M059J (cell line): ENCODE results near the gene PTH1R. TPM values are rescaled to one million over a fixed set of nuclear protein-coding genes. Genes with fewer than 3 reads are reported as not detected.
A peak's percentile ranks its signal among the peaks of the same experiment; 100 is the strongest.

ENCODE experiments used
- DNase-seq: peaks from one replicate; pipeline ENCODE4 v3.0.0-alpha.2; 2012; ENCODE audit warnings: low read depth
- total RNA-seq: library from RNA; depleted of rRNA; stranded (reverse); fragments of >200 nt; shearing (Covaris generic); gene quantifications from 2 replicates; pipeline ENCODE4 v1.2.3, GENCODE V29; 2014

Gene PTH1R
- total RNA-seq, 1 experiment from 2014 or later: 1.4 TPM

DNA sequence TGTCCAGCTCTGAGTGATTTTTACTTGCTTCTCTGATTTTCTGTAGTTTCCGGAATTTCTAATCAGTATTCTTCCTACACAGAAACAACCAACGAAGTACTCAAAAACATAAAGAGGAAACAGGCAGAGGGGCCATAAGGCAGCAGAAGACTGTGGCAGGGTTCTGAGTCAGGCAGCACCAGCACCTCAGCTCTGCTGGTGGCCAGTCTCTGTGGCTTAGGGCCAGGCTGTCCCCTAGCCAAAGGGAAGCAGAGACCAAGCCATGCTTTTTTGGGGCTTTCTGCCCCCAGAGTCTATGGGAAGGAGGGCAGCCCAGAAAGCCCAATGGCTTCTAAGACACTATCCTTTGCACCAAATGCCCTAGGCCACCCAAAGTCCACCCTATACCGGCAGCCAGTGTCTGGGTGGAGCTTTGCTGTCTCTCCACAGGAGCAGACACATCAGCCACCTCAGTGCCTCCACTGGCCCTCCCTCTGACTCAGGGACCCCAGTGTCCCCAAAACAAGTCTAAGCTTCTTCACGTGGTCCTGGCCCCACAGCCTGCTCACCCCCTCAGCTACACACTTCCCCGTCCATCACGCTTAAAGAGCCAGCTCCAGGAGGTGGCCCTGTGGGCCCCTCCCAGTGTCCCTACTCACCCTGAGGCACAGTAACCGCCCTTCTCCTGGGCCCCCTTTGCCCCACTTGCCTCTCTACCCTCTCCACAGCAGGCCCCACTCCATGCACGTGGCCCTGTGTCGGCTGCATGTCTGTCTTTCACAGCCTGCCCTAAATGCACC is 52.8 kb downstream of the PTH1R start:
- DNase-seq: peak; percentile 35

DNA sequence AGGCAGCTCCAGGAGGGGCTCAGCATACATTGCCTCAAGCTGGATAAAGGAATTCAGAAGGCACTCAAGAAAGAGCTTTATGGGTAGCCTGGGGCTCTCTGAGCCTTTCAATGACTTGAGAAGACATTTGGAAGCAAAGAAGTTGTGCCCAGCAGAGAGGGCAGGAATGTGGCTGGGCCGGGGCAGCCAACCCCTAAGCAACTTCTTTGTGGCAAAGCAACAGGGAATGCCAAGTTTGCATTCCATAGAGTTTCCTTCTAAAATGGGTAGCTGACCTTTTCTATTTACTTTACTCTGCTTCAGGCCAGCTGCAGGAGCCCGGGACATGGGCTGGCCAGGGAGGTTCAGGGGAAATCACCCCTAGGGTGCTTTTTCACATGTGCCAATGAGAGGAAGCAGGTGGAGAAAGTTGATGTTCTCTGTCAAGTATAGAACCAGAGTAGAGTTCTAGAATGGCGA is 53.5 kb downstream of the PTH1R start:
- DNase-seq: peak; percentile 84

DNA sequence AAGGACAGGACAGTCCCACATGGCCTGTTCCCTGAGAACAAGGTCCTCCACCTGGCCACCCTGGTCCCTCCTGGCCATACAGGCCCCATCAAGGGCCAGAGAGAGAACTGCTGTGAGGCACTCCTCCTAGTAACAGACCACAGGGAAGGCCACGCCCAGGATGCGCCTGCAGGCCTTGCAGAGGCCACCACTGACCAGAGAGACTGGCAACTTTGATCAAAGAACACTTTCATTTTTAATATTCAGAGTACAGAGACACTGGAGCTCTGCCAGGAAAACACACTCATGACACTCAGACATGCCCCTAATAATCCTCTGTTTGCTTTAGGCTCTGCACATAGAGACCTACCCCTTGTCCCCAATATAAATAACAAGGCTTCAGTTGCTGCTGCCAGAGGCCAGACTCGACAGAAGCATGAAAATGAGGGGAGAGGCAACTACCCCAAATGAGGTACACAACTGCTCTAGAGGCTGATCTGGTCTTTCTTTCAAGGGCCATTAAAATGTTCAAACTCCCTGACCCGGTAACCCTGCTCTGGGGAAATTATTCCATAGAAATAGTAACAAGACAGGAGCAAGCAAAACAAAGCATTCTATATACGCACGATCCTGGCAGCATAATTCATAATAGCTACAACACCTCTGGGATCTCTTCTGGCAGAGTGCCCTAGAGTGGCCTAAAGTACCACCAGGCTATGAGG is 54.3 kb downstream of the PTH1R start:
- peak; percentile 69 for DNase-seq

DNA sequence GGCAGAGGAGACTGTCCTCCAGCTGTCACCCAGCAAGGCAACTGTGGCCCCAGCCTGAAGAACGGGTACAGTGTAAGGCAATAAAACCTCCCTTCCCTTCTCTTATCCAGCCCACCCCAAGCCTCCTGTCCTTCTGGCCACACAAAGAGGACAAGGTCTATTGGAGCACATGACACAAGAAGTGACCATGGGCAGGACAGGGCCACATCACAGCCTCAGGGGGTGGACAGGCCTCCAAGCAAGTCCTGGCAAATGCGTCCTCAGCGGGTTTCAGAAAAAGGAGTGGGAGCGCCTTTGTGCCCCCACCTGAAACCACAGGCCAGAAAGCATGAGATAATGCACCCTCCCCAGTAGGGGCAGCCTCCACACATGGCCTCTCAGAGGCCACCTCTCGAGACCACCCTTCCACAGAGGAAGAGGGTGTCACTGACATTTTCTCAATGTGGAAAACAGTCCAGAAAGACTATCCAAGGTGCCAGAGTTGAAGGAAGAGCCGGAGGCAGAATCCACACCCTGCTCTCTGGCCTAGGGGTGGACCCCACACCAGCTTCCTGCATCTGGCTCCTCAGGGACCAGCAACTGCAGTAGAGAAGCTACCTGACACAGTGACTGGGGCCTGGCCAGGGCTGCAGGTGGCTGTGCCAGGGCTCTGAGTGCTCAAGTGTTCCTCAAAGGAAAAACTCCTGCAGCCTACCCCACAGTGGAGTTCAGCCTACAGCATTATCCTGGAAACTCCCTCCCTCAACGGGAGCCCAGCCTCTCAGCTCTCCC is 55.1 kb downstream of the PTH1R start:
- no peak for DNase-seq

DNA sequence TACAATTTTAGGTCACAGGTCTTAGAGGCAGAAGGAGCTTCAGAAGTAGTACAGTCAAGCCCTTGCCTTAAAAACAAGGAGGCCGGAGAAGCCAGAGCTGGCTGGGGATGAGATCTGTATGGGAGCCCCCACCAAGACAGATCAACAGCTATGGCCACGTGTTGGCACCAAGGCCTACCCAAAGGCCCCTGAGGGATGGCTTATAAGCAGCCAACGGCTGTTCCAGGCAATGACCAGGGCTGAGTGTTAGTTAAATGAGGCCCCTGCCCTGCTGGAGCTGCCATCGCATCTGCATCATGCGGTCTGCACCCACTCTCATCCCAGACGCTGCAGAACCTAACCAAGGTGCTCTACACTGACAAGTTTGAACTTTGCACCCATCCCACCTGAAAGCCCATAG is 55.7 kb downstream of the PTH1R start:
- no peak for DNase-seq

DNA sequence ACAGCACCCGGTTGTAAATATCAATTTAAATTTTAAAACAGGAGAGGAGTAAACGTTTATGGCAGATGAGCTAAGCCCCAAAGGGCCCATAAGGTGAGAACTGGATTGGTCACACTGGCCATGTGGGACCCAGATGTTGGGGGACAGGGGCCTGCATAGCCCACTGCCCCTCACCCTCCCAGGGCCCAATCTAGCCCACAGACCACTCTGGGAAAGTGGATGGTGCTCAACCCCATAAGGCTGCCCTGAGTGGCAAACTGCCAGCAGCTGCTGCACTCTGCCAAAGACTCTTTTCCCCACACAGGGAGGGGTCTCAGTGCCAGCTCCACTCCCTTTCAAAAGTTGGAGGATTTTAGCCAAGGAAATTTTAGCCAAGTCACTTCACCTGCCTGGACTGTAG is 56.6 kb downstream of the PTH1R start:
- DNase-seq: no peak

DNA sequence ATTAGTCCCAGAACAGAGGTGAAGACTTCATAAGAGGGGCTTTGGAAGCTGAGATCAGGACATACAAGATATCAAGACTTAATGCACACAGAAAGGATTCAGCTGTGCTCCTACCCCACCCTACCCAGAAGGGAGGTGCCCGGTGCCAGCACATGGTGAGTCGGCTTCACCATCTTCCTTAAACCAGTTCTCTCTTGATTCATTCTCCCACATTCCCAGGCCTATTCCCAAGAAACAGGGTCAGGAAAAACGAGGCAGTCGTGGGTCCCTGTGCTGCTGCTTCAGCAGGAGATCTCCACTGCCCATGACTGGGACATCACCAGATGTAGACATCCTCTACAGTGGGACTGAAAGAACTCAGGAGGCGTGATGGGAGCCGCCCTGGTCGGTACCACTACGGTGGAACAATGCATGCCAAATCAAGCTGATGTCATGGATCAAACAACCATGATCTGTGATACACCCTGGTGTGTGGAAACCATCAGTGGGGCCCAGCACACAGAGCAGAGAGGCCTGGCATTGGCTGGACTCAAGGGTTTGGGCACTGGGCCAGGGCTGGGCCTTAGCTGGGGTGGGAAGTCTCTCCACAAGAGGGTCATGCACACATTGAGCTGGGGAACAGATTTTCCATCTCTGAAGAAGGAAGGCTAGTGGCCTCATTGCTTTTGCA is 57.1 kb downstream of the PTH1R start:
- DNase-seq: peak; percentile 46

DNA sequence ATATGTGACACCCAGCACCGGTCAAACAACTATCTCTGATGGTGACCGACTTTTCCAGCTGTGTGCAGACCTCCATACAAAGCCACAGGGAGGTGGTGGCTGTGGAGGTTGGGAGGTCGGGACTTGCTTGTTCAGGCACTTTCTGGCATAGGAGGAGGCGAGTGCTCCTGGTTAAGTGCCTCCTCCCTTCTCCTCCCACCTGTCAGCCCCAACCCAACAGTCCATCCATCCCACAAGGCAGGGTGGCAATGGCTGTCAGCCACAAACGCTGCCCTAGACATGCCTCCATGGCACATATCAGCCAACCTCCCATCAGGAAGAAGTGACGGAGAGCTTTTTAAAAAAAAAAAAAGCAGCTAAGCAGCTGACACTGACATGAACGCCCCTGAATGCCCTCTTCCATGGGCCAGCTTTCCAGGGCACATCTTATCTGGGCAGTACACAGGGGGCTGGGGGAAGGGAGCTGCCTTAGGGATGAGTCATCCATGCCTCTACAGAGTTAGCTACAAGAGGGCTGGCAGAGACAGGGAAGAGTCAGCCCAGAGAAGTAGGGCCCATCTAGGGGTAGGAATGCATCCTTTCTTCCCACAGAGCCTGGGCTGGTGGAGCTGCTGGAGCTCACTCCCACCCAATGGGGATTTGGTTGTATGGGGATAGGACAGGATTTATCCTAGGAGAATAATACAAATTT is 57.8 kb downstream of the PTH1R start:
- DNase-seq: peak; percentile 96

DNA sequence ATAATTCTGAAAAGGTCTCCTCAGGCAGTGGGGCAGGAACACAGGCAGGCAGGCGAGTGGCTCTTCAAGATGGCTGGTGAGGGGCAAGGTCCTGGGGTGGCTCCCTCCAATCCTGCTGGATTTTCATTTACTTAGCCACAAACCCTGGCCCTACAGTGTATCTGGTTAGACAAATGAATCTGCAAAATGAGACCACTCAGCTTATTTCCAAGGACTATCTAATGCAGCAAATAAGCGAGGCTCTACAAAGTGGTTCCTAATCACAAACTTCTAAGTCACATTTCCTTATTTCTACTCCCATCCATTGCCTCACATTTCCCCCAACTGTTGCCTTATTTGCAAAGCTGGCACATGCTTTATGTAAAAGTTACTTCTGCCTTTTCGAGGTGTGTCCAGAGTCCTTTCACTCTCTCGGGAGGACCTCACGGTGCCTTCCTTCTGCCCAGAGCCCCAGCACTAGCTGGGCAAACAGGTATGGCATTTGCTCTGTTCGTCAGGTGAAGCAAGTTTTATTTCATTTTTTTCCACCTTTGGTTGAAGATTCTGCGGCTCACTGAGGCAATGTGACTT is 58.6 kb downstream of the PTH1R start:
- DNase-seq: no peak

DNA sequence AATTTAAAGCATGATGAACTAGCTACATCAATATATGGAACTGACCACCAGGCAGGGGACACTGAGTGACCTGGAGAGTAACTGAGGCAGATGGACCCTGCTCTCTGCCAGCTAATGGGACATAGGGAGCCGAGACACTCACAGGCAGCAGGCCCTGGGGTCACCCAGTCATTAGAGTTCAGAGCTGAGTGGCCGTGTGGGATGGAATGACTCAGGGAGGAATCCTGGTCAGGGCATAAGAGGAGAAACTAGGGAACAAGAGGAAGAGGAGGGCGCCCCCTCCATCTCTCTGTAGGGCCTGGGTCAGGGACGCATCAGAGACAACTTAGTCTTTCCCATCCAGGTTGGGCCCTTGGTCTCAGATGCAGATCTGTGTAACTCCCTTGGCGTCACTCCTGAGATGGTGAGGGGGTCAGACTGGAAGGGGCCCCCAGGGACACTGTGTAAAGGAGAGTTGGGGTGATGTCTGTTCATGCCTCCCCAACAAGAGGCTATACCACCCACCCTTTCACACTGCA is 59.3 kb downstream of the PTH1R start:
- peak; percentile 69 for DNase-seq

DNA sequence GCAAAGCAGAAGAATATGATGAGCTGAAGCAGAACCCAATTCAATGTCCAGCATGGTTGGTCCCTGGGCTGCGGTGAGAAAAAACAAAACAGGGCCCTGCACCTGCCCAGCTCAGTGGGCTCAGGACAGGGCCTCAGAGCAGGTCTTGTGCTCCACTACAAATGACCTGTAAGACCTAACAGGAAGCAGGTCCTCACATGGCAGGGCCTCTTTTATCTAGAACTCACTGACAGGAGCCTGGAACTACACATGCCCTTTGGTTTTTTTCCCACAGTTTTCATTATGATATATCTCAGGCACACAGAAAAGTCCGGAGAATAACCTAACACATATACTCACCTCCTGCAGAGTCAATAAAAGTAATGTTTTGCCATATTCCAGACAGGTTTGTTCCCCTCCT is 60.6 kb downstream of the PTH1R start:
- DNase-seq: no peak

DNA sequence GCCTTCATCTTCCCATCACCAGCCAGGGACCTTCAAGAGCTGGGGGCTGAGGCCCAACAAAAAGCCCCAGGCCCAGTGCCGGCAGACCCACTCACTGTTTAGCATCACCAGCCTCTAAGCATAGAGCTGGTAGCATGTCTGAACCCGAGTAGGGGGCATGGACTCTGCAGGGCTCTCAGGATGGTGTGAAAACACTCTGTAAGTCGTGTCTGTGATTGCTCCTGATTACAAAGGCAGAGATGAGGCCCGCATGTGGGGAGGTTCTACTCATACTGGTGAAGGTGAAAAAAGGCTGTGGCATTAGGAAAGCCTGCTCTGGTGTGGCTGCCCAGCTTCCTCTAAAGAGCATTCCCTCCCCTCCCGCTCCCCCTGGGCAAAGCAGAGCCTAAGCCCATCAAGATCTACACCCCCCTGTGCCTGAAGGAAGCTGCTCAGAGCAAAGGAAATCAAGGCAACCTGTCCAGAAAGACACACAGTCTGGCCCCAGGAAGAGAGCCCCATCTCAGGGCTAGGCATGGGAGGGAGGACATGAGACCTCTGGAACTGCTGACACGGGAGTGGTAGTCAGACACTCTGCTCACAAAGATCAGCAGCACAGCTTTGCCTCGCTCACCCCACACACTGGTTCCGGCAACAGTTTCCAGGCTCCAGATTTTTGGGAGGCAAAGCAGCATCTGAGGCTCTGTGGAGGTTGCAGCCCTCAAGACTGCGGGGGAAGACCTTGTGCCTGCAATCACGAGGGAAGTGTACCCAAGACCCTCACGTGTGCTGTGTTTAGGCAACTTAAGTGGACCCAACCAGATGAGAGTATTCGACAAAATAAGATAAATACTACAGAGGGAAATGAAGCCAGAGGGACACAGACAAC is 62.3 kb downstream of the PTH1R start:
- DNase-seq: no peak

DNA sequence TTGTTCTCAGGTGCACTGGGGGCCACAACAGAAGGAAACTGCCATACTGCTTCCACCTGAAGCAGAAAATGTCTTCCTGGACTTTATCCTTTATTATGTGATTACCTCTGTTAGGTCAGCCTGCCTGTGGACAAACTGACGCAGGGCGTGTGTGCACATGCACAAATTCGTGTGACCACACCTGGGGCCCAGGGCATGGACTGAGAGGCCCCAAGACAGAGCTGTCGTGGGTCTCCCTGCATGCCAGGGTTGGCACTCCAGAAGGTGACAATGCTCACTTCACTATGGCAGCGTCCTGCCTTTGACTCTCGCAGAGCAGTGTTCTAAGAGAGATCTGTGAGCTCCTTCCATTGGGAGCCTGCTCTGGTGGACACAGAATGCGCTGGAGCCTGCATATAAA is 64.6 kb downstream of the PTH1R start:
- DNase-seq: no peak

DNA sequence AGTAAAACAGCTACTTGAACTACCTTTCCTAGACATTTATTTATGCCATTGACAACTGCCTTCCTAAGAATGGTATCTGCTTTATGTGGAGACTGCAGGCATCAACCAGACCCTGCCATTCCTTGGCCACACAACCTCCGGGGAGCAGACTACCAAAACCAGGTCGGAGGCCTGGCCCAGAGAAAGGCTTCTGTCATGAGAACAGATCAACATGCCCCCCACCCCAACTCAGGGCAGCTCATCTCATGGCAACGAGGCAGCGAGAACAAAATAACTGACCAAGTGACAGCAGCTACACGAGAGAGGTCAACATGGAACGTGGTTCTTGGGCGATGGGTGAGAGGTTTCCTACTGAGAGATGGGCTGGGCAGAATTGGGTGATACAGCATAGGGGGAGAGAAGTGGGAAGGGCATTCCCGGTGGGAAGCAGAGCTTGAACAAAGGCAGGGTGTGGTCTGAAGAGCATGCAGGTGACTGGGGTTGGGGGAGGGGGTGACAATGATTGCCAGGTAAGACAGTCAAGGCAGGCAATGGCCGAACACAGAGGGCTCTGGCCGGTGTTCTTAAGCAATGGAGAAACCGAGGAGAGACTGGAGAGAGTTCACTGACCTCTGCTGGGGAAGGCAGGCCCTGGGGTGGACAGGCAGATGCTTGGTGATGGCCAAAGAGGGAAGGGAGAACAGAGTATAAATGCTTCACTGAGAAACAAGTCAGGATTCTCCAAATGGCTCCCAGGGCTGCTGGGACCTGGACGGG is 65.1 kb downstream of the PTH1R start:
- no peak for DNase-seq

DNA sequence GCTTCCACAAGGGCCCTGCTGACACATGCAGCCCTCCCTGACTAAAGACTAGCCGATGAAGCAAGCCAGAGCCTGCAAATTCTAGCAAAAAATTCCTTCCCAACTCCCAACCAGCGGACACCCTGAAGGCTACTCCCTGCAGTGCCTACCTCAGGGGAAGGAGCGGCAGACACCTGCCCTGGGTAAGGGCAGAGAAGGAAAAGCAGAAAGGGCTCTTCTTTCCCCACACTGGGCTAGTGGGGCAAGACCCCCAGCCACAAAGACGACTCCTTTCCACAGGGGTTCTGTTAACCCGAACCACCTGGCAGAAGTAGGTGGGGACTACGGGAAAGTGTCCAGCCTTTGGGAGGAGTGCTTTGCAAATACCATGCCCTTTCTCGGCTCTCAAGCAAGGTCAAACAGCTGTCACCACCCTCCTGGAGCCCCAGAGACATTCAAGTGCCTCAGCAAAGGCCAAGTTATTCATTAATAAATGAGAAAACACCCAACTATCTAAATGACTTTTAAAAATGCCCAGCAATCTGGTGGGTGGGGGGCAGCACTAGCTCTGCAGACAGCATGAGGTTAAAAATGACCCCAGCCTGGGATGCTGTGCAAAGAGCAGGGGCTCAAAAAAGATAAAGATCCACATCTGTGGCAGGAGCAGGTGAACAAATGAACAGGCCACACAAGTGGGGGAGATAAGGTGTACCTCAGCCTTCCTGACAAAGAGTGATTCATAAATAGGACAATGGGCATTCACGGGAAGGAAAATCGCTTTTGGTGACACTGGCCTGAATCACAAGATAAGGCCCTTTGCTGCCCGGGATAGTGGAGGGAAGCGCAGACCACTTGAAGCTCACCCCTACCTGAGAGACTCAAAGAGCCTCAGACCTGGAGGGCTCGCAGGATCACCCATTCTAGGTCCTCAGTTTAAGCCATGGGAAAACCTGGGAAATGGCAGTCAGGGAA is 66.0 kb downstream of the PTH1R start:
- DNase-seq: peak; percentile 42

DNA sequence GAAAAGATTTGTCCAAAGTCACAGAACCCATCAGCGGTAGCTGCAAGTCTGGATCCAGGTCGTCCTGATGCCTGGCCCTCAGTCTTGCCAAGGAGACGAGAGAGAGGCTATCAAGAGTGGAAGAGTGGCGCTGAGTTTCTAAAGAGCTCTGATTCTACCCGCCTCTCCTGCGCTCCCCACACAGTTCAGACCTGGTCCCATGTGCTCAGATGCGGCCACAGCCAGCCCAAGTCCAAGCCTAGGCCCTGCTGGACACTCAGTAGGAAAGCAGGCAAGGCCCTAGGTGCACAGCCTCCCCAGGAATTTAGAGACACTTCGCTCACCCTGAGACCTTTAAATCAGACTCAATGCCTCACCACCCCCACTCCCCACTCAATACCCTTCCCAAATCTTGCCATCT is 66.7 kb downstream of the PTH1R start:
- no peak for DNase-seq

DNA sequence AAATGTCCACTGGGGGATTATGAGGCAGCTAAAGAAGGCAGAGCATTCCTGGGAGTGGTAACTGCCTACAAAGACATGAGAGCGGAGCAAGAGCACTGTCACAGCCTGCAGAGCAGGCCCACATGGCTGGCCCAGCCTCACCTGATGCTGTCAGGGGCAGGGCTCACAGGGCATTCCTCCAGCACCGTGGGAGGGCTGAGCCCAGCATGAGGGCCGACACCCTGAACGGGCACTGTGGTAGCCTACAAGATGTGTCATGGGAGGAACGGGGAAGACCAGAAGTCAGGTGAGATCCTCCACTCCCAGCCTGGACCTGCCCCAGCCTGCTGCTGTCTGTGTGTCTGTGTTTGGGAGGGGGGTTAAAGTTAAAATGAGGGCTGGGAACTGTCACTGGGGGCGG is 68.9 kb downstream of the PTH1R start:
- no peak for DNase-seq
